Measurements from ENCODE around the gene FAM163A.

FAM163A gene

GRCh38 chr1:179786815-179787685 is 44.0 kb downstream of the FAM163A start:
- no peak for TF ChIP-seq CTCF (IDR thresholded peaks at IDR 0.05; ENCODE audit: borderline replicate concordance, insufficient read depth, low read depth, low read length)

GRCh38 chr1:179788259-179788658 is 45.2 kb downstream of the FAM163A start:
- H3K4me3 ChIP-seq (ENCODE audit: low read depth, low read length): no peak overlapping the region
- no peak for TF ChIP-seq CTCF (IDR thresholded peaks at IDR 0.05; ENCODE audit: borderline replicate concordance, insufficient read depth, low read depth, low read length)

More at GRCh38 chr1:179786815-179787685, 44.0 kb downstream of the FAM163A start:
- no peak overlapping the region for H3K4me3 ChIP-seq (ENCODE audit: low read depth, low read length)

GRCh38 chr1:179793281-179793680 is 50.2 kb downstream of the FAM163A start:
- no peak for TF ChIP-seq CTCF (IDR thresholded peaks at IDR 0.05; ENCODE audit: borderline replicate concordance, insufficient read depth, low read depth, low read length)

GRCh38 chr1:179794146-179794545 is 51.1 kb downstream of the FAM163A start:
- H3K4me3 ChIP-seq (ENCODE audit: low read depth, low read length): no peak overlapping the region
- no peak for TF ChIP-seq CTCF (IDR thresholded peaks at IDR 0.05; ENCODE audit: borderline replicate concordance, insufficient read depth, low read depth, low read length)

More at GRCh38 chr1:179793281-179793680, 50.2 kb downstream of the FAM163A start:
- no peak overlapping the region for H3K4me3 ChIP-seq (ENCODE audit: low read depth, low read length)

GRCh38 chr1:179794669-179795068 is 51.6 kb downstream of the FAM163A start:
- TF ChIP-seq CTCF (IDR thresholded peaks at IDR 0.05; ENCODE audit: borderline replicate concordance, insufficient read depth, low read depth, low read length): no peak
- no peak overlapping the region for H3K4me3 ChIP-seq (ENCODE audit: low read depth, low read length)

GRCh38 chr1:179798213-179798863 is 55.2 kb downstream of the FAM163A start:
- H3K4me3 ChIP-seq (ENCODE audit: low read depth, low read length): no peak overlapping the region
- no peak for TF ChIP-seq CTCF (IDR thresholded peaks at IDR 0.05; ENCODE audit: borderline replicate concordance, insufficient read depth, low read depth, low read length)
